NCI-H1092 treated with DMSO at 0.1 percent for 48 hours (cell line): ENCODE results near the gene ALDH1A2.

Experiments
- DNase-seq: peaks from one replicate; lab custom pipeline; 2025; lab: John Stamatoyannopoulos, UW

ALDH1A2 gene

GRCh38 chr15:57943754-57944420 lies 121.6 kb downstream of the ALDH1A2 start:
- DNase-seq: no peak

- no peak for DNase-seq
Observed at GRCh38 chr15:57943171-57943570, 122.3 kb downstream of the ALDH1A2 start.

GRCh38 chr15:57941816-57942215 lies 123.7 kb downstream of the ALDH1A2 start:
- DNase-seq: no peak

GRCh38 chr15:57932348-57932747 lies 133.2 kb downstream of the ALDH1A2 start:
- DNase-seq: no peak

- no peak for DNase-seq
Observed at GRCh38 chr15:57931570-57931969, 133.9 kb downstream of the ALDH1A2 start.

GRCh38 chr15:57927091-57927631 lies 138.3 kb downstream of the ALDH1A2 start:
- no peak for DNase-seq

- DNase-seq: no peak
Observed at GRCh38 chr15:57925650-57926049, 139.9 kb downstream of the ALDH1A2 start.

DNA sequence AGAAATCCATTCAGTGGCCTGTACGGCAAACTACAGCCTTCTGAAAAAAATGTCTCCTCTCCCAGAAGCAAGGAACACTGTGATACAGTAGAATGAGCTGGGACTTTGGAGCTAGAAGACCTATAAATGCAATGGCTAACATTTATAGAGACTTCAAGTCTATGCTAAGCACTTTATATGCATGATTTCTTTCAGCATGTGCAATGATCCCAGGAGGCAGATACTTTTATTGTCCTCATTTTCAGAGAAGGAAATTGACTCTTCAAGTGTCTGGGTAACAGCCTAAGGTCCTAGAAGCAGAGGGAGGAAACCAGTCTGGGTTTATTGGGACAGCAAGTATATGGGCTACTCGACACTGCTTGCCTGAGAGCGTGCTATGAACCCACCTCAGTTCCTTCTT lies 140.9 kb downstream of the ALDH1A2 start:
- no peak for DNase-seq

DNA sequence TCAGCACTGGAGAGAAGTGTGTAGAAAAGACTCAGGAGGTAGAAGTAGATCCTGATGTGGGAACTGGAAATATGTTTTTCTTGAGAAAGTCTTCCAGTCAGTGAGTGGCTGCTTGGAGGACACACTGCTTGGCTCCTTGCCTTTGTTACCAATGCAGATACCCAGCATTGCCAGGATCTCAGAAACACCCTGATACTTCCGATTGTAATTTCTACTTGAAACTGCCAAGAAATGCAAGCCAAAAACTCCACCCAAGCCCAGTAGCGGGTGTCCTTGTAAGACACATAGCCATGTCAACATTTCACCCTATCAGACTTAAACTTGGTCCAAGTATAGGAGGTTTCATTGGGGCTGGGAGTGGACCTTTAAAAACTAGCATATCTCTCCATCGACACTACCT lies 141.8 kb downstream of the ALDH1A2 start:
- no peak for DNase-seq

- no peak for DNase-seq
Observed at GRCh38 chr15:57923306-57923705, 142.2 kb downstream of the ALDH1A2 start.

GRCh38 chr15:57922776-57923175 lies 142.7 kb downstream of the ALDH1A2 start:
- DNase-seq: no peak

DNA sequence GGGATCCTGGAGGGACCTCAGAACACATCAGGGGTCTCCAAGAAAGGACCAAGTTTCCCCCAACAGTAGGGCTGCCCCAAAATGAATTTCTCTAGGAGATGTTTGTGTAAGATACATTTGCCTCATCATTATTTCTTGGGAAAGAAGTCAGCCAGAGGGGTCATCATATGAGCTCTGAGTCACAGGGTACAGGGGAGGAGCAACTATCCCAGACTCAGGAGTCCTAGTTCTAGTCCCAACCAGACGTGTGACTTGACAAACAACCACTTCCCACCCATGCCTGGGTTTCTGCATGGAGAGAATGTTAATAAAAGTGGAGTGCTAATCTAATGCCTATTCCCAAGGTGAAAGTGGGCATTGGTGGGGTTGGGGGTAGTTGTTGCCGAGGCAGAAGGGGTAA lies 144.1 kb downstream of the ALDH1A2 start:
- DNase-seq: no peak

DNA sequence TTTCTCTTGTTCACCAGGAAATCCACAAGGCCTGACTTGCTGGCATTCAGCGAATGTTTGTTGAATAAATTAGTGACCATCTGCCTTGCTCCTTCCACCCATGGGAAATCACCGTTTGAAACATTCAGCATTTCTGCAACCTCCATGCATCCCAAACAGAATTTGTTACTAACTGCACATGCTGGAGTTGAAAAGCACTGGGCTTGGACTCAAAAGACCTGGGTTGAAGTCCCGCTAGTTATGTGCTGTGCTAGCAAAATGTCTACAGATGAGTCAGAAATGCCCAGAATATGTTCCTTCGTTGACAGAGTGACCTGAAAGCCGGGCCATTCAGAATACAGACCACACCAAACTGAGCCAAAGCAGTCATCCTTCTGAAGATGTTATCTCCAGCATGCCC lies 144.6 kb downstream of the ALDH1A2 start:
- DNase-seq: no peak

- no peak for DNase-seq
Observed at GRCh38 chr15:57919754-57920153, 145.8 kb downstream of the ALDH1A2 start.

- no peak for DNase-seq
Observed at GRCh38 chr15:57917998-57918397, 147.5 kb downstream of the ALDH1A2 start.

GRCh38 chr15:57916695-57917094 lies 148.8 kb downstream of the ALDH1A2 start:
- no peak for DNase-seq

- DNase-seq: no peak
Observed at GRCh38 chr15:57915827-57916531, 149.5 kb downstream of the ALDH1A2 start.

DNA sequence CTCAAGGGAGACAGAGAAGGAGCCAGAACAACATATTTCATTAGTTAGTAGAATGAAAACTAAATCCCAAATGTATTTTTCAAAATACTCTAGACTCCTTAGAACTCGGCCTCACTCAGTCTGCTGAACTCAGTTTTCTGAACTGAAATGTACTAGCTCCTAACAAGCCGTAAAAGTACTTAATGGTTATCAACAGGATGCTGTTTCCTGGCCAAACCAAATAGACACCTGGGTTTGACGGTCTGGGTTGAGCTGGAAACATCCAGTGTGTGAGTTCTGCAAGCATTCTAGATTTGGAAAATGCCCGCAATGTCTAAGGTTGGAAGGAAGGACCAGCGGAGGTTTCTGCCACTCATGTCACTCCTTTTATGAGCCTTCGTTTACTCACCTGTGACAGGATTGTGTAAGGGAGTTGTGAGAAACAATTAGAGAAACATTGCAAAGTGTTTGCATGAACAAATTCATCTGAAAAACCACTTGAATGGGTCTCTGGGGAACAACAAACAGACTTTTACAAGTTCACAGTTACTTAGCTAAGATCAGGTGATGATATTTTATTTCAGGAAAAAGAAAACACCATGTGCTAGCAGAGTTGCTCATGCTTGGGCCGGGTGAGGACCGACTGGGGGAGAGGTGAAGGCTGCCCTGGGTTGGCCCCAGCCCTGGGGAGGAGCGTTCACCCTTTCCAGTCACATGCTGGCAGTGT lies 151.0 kb downstream of the ALDH1A2 start:
- no peak for DNase-seq

- DNase-seq: no peak
Observed at GRCh38 chr15:57911247-57911646, 154.3 kb downstream of the ALDH1A2 start.

- DNase-seq: no peak
Observed at GRCh38 chr15:57910672-57911071, 154.8 kb downstream of the ALDH1A2 start.

DNA sequence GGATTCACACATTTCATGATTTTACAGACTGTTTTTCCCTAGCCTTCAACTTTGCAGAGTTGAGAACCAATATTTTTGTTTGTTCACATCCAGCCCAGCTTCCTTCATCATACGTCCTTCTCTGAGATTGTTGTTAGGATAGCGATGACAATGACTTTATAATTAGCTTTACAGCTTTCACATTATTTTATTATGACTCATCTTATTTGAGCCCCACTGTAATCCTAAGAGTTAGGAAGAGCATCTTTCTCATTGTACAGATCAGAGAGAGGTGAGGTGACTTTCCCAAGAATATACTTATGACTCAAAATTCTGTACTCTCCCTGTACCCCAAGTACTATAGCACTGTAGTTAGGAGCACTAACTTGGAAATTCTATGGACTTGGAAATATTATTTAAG lies 156.1 kb downstream of the ALDH1A2 start:
- no peak for DNase-seq

DNA sequence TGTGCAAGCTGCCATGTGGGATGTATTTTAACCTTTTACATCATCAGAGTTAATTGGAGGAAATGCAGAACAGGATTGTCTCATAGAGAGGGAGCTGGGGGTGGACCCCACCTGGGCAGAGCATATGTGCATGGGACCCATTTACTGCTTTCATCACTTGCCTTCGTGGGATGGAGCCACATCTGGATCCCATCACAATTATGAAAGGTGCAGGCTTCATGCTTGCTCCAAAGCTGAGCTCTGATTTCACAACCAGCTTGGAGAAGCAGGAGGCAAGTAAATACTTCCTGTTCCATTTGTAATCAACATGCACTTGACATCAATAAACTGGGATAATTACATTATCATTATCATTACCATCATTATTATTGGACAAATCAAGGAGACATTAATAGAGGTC lies 161.9 kb downstream of the ALDH1A2 start:
- no peak for DNase-seq
